ENCODE data around the gene ITGAD. TPM values are rescaled to one million over a fixed set of nuclear protein-coding genes. Genes with fewer than 3 reads are reported as not detected.
A peak's percentile ranks its signal among the peaks of the same experiment; 100 is the strongest.

The ITGAD gene
- polyA plus RNA-seq, 10 donors = 0.26 to 1.7 (median 0.48) TPM; not detected in 1

DNA sequence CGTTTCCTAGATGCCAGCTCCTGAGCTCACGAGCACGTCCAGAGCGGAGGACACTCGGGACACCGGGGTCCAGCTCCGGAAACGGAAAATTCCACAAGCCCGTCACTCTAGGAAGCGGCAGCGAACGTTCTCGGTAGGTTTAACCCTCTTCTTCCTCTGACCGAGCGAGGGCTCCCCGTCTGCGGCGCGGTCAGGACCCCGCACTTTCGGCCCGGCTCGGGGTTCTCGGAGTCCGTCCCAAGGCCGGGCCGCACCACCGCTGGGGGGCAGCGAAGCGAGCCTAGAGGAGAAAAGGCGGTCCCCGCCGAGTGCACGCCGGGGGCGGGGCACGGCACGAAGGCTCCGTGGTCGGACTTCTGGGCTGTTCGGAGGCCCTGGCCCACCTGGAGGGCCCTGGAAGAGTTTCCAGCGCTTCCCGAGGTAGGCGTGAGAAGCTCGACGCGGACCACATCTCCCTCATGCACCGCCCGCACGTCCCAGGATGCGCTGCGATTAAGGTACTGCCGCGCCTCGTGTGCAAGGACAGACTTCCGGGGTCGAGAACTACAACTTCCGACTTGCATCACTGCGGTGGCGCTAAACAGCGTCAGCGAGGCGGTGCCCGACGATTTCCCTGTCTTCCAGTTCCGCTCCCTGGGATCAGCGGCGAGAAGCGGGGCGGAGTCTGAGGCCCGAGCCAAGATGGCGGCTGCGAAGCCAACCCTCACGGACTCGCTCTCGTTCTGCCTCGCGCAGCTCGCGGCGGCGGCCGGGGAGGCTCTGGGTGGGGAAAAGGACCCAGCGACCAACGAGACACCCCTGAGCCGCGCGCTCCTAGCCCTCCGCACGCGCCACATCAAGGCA lies 65.9 kb downstream of the ITGAD start, which contains the start of gene ARMC5:
TSS of gene ARMC5 (plus strand) at position 658 of the 843 bp plus-strand sequence. CDS start at position 682, 24 bp downstream.
- DNase-seq = peak; percentile 98 to 99 (median 98)

DNA sequence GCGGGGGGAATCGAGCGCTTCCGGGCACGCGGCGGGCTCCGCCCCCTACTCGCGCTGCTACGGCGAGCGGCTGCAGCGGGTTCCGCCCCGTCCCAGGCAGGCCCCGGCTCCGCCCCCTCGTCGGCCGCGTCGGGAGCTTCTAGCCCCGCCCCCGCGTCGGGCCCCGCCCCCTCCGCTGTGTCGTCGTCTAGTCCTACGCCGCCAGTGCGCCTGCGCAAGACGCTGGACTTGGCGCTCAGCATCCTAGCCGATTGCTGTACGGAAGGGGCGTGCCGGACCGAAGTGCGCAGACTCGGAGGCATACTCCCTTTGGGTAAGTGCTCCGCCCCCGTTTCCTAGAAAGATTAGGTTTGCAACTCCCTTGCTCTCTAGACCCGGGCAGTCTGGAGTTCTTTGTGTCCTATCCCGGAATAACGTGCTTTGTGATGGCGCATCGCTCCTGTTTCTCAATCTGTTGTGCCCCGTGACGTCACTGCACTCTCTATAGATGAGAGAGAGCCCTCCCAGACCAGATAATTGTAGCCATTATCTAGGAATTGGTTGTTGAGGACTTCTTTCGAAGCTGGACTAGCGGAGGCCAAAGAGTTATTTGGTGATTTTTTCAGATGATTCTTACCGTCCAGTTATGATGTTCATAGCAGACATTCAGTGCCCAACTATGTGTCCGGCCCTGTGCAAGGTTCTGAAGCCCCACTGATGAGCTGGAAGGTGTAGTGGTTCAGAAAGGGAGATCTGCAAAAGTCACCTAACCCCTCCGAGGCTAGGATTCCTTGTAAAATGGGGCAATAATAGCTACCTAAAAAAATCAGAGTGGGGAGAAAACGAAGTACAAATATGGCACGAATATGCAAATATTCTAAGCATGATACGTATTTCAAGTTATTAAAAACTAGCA lies 66.8 kb downstream of the ITGAD start:
- DNase-seq = peak; percentile 100

DNA sequence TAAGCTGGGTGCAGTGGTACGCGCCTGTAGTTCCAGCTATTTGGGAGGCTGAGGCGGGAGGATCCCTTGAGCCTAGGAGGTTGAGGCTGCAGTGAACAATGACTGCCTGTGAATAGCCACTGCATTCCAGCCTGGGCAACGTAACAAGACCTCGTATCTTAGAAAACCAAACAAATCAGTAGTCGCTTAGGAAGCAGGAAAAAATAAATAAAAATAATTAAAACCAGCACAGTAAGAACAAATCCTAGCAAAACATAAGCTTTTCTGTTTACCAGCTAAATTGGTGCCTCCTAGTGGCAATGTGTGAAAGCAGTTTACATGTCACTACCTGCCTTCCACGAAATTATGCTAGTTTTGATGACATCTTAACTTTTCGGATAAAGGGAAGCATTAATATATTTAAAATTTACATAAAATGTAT lies 67.5 kb downstream of the ITGAD start:
- DNase-seq = peak in 1 of 3 donors; percentile 65

DNA sequence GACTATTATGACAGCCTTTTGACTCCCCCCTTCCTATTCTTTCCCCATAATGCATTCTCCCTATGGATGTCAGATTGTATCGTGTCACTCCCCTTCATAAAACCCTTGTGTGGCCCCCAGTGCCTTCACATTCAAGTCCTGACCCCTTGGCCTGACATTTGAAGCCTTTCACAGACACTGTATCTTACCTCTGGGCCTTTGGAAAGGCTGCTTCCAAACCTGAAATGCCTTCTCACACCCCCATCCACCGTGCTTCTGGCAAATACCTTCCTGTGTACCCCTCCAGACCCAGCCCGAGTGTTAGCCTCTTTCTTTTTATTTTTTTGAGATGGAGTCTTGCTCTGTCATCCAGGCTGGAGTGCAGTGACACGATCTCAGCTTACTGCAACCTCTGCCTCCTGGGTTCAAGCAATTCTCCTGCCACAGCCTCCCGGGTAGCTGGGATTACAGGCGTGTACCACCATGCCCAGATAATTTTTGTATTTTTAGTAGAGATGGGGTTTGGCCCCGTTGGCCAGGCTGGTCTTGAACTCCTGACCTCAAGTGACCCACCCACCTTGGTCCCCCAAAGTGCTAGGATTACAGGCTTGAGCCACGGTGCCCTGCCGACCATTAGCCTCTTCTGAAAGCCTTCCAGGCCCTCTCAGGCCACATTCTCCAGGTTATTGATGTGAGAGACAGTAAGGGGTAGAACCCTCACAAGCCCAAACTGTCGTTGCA lies 68.2 kb downstream of the ITGAD start:
- no peak for DNase-seq

DNA sequence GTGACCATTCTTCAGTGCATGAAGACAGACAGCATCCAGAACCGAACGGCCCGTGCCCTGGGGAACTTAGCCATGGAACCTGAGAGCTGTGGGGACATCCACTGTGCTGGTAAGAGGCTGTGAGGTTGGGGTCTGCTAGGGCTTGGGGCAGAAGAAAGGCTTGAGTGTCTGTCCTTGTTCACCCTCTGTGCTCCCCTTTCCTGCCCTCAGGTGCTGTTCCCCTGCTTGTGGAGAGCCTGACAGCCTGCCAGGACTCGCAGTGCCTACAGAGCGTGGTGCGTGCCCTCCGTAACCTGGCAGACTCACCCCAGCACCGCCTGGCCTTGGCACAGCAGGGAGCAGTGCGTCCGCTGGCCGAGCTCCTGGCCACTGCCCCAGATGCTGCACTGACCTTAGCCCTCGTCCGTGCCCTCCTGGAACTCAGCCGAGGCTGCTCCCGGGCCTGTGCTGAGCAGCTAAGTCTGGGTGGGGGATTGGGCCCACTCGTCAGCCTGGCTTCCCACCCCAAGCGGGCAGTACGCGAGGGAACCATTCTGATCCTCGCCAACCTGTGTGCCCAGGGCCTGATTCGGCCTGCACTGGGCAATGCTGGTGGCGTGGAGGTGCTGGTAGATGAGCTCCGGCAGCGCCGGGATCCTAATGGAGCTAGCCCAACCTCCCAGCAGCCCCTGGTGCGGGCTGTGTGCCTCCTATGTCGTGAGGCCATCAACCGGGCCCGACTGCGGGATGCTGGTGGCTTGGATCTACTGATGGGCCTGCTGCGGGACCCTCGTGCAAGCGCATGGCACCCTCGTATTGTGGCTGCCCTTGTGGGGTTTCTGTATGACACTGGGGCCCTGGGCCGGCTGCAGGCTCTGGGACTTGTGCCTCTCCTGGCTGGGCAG lies 69.0 kb downstream of the ITGAD start:
- DNase-seq = no peak

DNA sequence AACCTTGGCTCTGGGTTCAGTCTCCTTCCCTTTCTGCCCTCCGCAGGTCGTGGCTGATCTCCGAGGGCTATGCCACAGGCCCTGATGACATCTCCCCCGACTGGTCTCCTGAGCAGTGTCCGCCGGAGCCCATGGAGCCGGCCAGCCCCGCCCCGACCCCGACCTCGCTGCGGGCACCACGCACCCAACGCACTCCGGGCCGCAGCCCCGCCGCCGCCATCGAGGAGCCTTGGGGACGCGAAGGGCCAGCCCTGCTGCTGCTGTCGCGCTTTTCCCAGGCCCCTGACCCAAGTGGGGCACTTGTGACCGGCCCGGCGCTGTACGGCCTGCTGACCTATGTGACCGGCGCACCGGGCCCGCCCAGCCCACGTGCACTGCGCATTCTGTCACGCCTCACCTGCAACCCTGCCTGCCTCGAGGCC lies 71.2 kb downstream of the ITGAD start:
- no peak for DNase-seq

DNA sequence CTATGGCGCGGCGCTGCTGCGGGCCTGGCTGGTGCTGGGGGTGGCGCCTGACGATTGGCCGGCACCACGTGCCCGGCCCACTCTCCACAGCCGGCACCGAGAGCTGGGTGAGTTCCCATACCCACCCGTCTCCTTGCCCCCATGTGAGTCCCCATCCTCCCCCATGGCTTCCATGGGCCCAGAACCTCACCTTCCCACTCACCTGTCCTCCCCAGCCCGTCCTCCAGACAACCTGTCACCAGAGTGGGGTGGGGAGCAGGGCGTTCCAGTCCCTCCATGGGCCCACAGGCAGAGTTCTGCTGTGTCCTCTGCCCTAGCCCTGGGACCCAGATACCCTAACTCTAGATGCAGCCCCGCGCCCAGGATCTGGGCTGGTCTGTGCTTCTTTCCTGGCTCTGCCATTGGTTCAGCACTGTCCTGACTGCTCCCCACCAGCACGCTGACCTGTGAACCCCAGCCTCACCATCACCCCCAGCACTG lies 71.7 kb downstream of the ITGAD start:
- DNase-seq = no peak

DNA sequence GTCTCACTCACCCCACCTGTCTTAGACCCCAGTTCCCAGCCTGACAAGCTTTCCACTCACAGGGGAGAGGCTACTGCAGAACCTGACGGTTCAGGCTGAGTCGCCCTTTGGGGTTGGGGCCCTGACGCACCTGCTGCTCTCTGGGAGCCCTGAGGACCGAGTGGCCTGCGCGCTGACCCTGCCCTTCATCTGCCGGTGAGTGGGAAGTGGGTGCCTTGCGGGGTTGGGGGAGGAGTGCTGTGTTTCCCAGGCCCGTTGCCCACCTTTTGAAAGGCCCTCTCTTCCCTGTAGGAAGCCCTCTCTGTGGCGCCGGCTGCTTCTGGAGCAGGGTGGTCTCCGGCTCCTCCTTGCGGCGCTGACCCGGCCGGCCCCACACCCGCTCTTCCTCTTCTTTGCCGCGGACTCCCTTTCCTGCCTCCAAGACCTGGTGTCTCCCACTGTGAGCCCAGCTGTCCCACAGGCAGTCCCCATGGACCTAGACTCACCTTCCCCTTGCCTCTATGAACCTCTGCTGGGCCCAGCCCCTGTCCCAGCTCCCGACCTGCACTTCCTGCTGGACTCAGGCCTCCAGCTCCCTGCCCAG lies 72.7 kb downstream of the ITGAD start:
- no peak for DNase-seq

DNA sequence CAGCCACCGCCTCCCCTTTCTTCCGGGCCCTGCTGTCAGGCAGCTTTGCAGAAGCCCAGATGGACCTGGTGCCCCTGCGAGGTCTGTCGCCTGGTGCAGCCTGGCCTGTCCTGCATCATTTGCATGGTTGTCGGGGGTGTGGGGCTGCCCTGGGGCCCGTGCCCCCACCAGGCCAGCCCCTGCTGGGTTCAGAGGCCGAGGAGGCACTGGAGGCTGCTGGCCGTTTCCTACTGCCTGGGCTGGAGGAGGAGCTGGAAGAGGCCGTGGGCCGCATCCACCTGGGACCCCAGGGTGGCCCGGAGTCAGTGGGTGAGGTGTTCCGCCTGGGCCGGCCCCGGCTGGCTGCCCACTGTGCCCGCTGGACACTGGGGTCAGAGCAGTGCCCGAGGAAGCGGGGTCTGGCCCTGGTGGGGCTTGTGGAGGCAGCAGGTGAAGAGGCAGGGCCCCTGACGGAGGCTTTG lies 73.3 kb downstream of the ITGAD start:
- DNase-seq = no peak

DNA sequence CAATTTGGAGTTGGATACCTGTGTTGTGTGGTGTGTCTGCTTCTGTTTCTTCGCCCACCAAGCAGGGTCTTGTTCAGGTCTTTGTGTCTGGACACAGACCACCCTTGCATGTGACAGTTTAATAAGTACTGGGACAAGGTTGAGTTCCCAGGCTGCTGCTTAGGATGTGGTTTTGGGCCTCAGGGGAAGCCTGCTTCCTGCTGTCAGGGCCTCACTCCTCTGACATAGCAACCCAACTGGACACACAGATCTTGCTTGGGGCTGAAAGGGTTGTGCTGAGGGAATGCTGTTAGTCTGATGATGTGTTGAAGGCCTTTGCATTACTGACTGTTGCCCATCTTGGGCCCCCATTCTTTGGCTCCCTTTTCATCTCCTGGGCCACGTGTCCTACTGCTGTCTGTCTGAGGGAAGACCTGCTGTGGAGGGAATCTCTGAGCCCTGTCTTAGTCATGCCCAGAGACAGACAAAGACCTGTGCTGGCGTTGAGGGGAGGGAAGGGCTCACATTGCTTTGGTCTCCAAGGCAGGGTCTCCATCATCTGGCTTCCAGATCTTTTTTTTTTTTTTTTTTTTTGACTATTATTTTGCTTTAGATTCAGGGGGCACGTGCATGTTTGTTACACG lies 74.1 kb downstream of the ITGAD start:
- DNase-seq = no peak

DNA sequence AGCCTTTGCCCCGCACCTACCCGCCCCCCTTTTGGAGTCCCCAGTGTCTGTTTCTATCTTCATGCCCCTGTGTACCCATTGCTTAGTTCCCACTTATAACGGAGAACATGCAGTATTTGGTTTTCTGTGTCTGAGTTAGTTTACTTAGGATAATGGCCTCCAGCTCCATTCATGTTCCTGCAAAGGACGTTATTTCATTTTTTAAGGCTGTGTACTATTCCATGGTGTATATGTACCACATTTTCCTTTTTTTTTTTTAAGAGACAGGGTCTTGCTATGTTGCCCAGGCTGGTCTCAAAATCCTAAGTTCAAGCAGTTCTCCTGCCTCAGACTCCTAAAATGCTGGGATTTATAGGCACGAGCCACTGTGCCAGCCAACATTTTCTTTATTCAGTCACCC lies 74.7 kb downstream of the ITGAD start:
- DNase-seq = no peak

DNA sequence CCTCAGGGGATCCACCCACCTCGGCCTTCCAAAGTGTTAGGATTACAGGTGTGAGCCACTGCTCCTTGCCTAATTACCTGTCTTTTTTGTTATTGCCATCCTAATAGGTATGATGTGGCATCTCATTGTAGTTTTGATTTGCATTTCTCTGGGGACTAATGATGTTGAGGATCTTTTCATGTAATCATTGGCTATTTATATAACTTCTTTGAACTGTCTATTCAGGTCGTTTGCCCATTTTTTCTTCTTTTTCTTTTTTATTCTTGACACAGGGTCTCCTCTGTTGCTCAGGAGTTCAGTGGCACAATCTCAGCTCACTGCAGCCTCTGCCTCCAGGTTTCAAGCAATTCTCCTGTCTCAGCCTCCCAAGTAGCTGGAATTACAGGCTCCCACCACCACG lies 77.5 kb downstream of the ITGAD start:
- no peak for DNase-seq

DNA sequence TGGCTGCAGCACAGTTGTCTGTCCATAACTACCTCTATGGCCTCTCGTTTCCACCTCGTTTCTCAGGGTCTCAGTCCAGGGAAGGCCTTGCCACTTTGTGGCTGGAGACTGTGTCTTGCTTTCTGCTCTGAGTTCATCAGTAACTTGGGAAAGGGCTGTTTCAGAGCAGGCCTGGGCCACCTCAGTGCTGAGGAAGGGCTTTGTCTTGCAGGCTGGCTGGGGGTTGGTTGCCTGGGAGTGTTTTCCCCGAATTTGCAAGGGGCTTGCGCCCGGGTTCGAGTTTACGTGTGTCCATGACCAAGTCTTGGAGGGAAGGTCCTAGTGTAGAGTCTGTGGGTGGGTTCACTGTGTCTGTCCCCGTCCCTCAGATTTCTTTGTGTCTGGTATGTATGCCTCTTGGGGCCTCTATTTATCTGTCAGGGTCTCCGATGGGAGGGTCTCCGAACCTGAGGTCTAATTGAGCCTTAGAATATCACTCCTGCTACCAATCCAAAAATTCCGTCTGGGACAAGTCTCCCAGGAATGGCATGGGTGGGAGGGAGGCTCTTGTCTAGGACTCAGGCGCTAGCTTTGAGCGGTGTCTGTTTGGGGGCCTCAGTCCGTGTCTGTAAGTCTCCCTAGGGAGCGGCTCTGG lies 78.2 kb downstream of the ITGAD start:
- DNase-seq = no peak

DNA sequence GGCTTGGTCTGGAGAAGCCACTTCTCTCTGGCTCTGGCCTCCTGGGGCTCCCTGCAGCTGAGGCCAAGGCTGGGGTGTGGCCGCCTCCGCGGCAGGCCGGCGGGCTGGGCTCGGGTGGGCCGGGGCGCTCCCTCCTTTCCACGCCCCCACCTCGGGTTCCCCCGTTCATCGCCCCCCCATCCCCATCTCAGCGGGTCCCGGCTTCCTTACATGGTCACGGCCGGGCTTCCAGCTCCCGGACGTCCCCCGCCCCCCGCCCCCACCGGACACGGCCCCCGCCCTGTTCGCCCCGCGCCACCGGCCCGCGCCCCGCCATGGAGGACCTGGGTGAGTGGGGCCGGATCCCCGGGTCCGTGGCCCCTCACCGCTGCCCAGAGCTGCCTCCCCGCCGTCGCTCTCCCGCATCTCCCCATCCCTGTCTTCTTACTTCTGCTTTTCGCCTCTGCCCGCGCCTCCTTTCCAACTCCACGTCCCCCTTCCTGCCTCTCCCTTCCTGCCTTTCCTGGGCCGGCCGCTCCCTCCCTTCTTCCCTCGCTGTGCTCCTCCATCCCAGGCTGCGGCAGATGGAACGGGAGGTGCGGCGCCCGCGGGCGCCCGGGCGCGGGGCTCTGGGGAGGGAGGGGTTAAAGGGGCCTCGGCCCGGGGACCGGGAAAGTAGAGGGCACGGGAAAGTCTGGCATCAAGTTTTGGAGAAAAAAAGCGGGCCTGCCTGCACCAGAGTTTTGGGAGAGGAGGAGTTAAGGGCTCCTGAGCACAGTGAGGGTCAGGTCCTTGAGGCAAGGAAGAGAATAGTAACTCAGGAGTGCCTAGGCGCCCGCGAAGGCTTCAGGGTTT lies 79.0 kb downstream of the ITGAD start, which contains the start of gene TGFB1I1:
TSS of gene TGFB1I1 (plus strand) at position 278 of the 834 bp plus-strand sequence. CDS start at position 315, 37 bp downstream.
- DNase-seq = peak; percentile 81 to 91 (median 83)

DNA sequence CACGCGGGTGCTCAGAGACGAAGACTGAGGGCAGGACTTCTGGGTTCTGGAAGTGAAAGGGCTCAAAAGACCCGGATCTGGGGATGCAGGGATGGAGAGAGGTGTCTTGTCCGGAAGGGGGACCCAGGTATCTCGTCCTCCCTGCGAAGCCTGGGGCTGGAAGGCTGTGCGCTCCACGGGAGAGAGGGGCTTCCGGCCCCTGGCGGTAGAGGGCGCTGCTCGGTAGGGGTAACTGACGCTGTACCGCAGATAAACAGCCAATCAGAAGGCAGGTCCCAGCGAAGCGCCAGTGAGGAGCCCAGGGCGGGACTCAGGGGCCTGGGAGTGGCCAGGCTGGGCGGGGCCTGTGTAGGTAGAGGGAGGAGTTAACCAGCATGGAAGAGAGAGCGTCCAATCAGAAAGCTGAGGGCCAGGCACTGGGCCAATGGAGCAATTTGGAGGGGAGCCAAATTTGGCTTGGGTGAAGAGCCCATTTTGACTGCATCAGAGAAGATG lies 79.6 kb downstream of the ITGAD start:
- DNase-seq = peak; percentile 83 to 92 (median 91)

DNA sequence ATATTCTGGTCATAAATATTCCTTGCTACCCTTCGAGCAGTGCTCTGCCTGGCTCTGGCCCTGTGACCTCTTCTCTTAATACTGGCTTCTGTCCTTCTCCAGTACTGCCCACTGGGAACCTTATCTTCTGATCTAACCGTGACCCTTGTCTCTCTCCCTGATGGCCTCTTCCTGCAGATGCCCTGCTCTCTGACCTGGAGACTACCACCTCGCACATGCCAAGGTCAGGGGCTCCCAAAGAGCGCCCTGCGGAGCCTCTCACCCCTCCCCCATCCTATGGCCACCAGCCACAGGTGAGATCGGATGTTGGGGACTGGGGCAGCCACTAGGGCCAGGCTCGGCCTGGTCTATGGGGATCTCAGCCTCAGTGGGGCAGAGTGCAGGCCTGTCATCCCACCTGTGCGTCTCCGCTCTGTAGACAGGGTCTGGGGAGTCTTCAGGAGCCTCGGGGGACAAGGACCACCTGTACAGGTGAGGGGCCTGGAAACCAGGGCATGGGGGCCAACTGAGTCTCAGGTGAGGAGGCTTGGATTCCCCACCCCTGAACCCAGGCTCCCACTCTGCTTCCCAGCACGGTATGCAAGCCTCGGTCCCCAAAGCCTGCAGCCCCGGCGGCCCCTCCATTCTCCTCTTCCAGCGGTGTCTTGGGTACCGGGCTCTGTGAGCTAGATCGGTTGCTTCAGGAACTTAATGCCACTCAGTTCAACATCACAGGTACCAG lies 80.3 kb downstream of the ITGAD start:
- DNase-seq = no peak

DNA sequence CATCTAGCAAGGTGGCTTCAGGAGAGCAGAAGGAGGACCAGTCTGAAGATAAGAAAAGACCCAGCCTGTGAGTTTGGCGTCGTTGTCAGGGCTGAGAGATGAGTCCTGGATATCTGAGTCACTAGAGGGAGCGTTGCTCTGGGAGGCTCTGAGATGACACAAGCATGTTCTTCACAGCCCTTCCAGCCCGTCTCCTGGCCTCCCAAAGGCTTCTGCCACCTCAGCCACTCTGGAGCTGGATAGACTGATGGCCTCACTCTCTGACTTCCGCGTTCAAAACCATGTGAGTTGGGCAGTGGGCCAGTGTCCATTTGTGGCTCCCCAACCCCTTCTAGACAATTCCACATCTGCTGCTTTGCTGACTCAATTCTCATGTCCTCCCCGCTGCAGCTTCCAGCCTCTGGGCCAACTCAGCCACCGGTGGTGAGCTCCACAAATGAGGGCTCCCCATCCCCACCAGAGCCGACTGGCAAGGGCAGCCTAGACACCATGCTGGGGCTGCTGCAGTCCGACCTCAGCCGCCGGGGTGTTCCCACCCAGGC lies 81.1 kb downstream of the ITGAD start:
- no peak for DNase-seq

All from muscle of back (tissue), 11 donors.